Measurements from ENCODE around the gene PRSS2. TPM values are rescaled to one million over a fixed set of nuclear protein-coding genes. Genes with fewer than 3 reads are reported as not detected.

Gene PRSS2
- polyA plus RNA-seq, 1 of the 3 experiments (the other 2 are of a cell fraction) = not detected

DNA sequence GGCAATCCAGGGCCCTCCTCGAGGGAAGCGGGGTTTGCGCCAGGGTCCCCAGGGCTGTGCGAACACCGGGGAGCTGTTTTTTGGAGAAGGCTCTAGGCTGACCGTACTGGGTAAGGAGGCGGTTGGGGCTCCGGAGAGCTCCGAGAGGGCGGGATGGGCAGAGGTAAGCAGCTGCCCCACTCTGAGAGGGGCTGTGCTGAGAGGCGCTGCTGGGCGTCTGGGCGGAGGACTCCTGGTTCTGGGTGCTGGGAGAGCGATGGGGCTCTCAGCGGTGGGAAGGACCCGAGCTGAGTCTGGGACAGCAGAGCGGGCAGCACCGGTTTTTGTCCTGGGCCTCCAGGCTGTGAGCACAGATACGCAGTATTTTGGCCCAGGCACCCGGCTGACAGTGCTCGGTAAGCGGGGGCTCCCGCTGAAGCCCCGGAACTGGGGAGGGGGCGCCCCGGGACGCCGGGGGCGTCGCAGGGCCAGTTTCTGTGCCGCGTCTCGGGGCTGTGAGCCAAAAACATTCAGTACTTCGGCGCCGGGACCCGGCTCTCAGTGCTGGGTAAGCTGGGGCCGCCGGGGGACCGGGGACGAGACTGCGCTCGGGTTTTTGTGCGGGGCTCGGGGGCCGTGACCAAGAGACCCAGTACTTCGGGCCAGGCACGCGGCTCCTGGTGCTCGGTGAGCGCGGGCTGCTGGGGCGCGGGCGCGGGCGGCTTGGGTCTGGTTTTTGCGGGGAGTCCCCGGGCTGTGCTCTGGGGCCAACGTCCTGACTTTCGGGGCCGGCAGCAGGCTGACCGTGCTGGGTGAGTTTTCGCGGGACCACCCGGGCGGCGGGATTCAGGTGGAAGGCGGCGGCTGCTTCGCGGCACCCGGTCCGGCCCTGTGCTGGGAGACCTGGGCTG, 26.0 kb downstream of the PRSS2 start:
- H3K4me2 ChIP-seq = peak overlapping the region; percentile 36
- no peak overlapping the region for H3K27ac ChIP-seq (ENCODE audit: low read depth in 2 of 2, low read length in 1 of 2)
- H3K4me3 ChIP-seq (ENCODE audit: low read depth in 2 of 2, low read length in 1 of 2) = peak overlapping the region in 1 of 2 experiments; percentile 28; a peak in 1 of 4 replicates
- TF ChIP-seq, protein P1, sequence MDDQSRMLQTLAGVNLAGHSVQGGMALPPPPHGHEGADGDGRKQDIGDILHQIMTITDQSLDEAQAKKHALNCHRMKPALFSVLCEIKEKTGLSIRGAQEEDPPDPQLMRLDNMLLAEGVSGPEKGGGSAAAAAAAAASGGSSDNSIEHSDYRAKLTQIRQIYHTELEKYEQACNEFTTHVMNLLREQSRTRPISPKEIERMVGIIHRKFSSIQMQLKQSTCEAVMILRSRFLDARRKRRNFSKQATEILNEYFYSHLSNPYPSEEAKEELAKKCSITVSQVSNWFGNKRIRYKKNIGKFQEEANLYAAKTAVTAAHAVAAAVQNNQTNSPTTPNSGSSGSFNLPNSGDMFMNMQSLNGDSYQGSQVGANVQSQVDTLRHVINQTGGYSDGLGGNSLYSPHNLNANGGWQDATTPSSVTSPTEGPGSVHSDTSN (IDR thresholded peaks at IDR 0.05) = no peak
- TF ChIP-seq MEF2A (IDR thresholded peaks at IDR 0.05; ENCODE audit: borderline replicate concordance, low read depth) = no peak
- TF ChIP-seq MXI1 (IDR thresholded peaks at IDR 0.05; ENCODE audit: low read depth, low read length) = no peak
- TF ChIP-seq, protein P2, sequence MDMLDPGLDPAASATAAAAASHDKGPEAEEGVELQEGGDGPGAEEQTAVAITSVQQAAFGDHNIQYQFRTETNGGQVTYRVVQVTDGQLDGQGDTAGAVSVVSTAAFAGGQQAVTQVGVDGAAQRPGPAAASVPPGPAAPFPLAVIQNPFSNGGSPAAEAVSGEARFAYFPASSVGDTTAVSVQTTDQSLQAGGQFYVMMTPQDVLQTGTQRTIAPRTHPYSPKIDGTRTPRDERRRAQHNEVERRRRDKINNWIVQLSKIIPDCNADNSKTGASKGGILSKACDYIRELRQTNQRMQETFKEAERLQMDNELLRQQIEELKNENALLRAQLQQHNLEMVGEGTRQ (IDR thresholded peaks at IDR 0.05; ENCODE audit: borderline replicate concordance, low read depth, low read length) = no peak
- TF ChIP-seq POLR2AphosphoS5 (IDR thresholded peaks at IDR 0.05; ENCODE audit: low read depth, low read length) = no peak
- TF ChIP-seq, protein P3, sequence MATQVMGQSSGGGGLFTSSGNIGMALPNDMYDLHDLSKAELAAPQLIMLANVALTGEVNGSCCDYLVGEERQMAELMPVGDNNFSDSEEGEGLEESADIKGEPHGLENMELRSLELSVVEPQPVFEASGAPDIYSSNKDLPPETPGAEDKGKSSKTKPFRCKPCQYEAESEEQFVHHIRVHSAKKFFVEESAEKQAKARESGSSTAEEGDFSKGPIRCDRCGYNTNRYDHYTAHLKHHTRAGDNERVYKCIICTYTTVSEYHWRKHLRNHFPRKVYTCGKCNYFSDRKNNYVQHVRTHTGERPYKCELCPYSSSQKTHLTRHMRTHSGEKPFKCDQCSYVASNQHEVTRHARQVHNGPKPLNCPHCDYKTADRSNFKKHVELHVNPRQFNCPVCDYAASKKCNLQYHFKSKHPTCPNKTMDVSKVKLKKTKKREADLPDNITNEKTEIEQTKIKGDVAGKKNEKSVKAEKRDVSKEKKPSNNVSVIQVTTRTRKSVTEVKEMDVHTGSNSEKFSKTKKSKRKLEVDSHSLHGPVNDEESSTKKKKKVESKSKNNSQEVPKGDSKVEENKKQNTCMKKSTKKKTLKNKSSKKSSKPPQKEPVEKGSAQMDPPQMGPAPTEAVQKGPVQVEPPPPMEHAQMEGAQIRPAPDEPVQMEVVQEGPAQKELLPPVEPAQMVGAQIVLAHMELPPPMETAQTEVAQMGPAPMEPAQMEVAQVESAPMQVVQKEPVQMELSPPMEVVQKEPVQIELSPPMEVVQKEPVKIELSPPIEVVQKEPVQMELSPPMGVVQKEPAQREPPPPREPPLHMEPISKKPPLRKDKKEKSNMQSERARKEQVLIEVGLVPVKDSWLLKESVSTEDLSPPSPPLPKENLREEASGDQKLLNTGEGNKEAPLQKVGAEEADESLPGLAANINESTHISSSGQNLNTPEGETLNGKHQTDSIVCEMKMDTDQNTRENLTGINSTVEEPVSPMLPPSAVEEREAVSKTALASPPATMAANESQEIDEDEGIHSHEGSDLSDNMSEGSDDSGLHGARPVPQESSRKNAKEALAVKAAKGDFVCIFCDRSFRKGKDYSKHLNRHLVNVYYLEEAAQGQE (IDR thresholded peaks at IDR 0.05; ENCODE audit: low read depth, low read length) = no peak
- no peak for TF ChIP-seq FOXJ3 (CRISPR knock-in tag; IDR thresholded peaks at IDR 0.05)
- peaks cover 61% of the 10 kb centered on the region for H3K27me3 ChIP-seq (ENCODE audit: insufficient read depth)
- H4K20me1 ChIP-seq (ENCODE audit: insufficient read depth) = no peaks in the 10 kb centered on the region
- H3K9ac ChIP-seq = no peak overlapping the region
- CTCF ChIA-PET = interaction anchor here (0.8 to 15.4 kb wide), 13 partner anchors 12 to 337 kb away, joined by 3 to 163 read pairs (median 5); no protein-coding TSS in a partner anchor
- H3K36me3 ChIP-seq (replicated peaks in 1 of 2; ENCODE audit: control insufficient read depth in 1 of 2, insufficient read depth in 2 of 2, low read length in 1 of 2) = no peaks in the 10 kb centered on the region
- WGBS (ENCODE audit: low lambda C conversion rate) = 52% methylated on average over 22 of the region's 74 CpGs
- no peaks in the 10 kb centered on the region for H3K79me2 ChIP-seq (ENCODE audit: insufficient read depth)
- peak; percentile 75 for DNase-seq
- POLR2A ChIA-PET = interaction anchor here (1.1 kb wide), 1 partner anchor 262 kb away, joined by 3 read pairs; no protein-coding TSS in a partner anchor
- H3K9me3 ChIP-seq = no peaks in the 10 kb centered on the region
- no peak overlapping the region for H2AFZ ChIP-seq (ENCODE audit: low read depth)
- peaks cover 0 to 9% of the 10 kb centered on the region in 2 experiments; a peak in 1 of 4 replicates for H3K4me1 ChIP-seq (ENCODE audit: control insufficient read depth in 1 of 2, insufficient read depth in 2 of 2, low read depth in 1 of 2, low read length in 1 of 2)
- H3K9me2 ChIP-seq = no peaks in the 10 kb centered on the region
- H3F3A ChIP-seq (replicated peaks; ENCODE audit: insufficient read depth) = no peaks in the 10 kb centered on the region
